NCI-H2081 (cell line): Measurements from ENCODE around the gene MRPL14.
A peak's percentile ranks its signal among the peaks of the same experiment; 100 is the strongest.

Experiments used
- DNase-seq, 2 experiments: peaks; one replicate each; lab custom pipeline; 2025; lab: John Stamatoyannopoulos, UW

Gene MRPL14

GRCh38 chr6:44127186-44128019, at the start of gene MRPL14, which contains the start of gene TMEM63B:
MRPL14 (minus strand) TSS chr6:44127452; CDS start chr6:44116611, 10,841 bp downstream.
TMEM63B (plus strand) TSS chr6:44127554; CDS start chr6:44134585, 7,031 bp downstream.
- DNase-seq, result peak; percentile 75 to 90

- no peak for DNase-seq
These were observed 49.0 kb upstream of the MRPL14 start for GRCh38 chr6:44176130-44176761.

GRCh38 chr6:44172731-44173500, 45.7 kb upstream of the MRPL14 start:
- peak; percentile 53 to 75 for DNase-seq

- DNase-seq, result no peak
These were observed 44.8 kb upstream of the MRPL14 start for GRCh38 chr6:44171899-44172546.

GRCh38 chr6:44169886-44170570, 42.8 kb upstream of the MRPL14 start:
- no peak for DNase-seq

- no peak for DNase-seq
These were observed 41.9 kb upstream of the MRPL14 start for GRCh38 chr6:44169154-44169553.

GRCh38 chr6:44167567-44167966, 40.3 kb upstream of the MRPL14 start:
- DNase-seq, result no peak

- no peak for DNase-seq
These were observed 39.4 kb upstream of the MRPL14 start for GRCh38 chr6:44166591-44167184.

- no peak for DNase-seq
These were observed 38.9 kb upstream of the MRPL14 start for GRCh38 chr6:44166116-44166515.

- DNase-seq, result no peak
These were observed 35.8 kb upstream of the MRPL14 start for GRCh38 chr6:44162876-44163625.

- DNase-seq, result no peak
These were observed 34.7 kb upstream of the MRPL14 start for GRCh38 chr6:44161997-44162338.

- DNase-seq, result no peak
These were observed 31.5 kb upstream of the MRPL14 start, which contains the start of gene CAPN11 for GRCh38 chr6:44158770-44159228. CAPN11 (plus strand) TSS chr6:44158820; CDS start chr6:44158849, 29 bp downstream.

- DNase-seq, result no peak
These were observed 29.9 kb upstream of the MRPL14 start for GRCh38 chr6:44157152-44157521.

- DNase-seq, result no peak
These were observed 29.4 kb upstream of the MRPL14 start for GRCh38 chr6:44156494-44157151.

GRCh38 chr6:44154067-44154466, 26.8 kb upstream of the MRPL14 start:
- DNase-seq, result no peak

GRCh38 chr6:44152533-44152932, 25.3 kb upstream of the MRPL14 start:
- DNase-seq, result no peak

- DNase-seq, result no peak
These were observed 24.8 kb upstream of the MRPL14 start for GRCh38 chr6:44152109-44152461.

- peak; percentile 36 to 56 for DNase-seq
These were observed 24.3 kb upstream of the MRPL14 start for GRCh38 chr6:44151348-44152108.

- no peak for DNase-seq
These were observed 23.2 kb upstream of the MRPL14 start for GRCh38 chr6:44150317-44150917.
